Thoracic aorta endothelial cell (primary cell): ENCODE results near the gene IFI6. TPM values are rescaled to one million over a fixed set of nuclear protein-coding genes. Genes with fewer than 3 reads are reported as not detected.

Experiments
- small RNA-seq: library from RNA; depleted of rRNA; stranded (forward); fragments of <200 nt; gene quantifications from one replicate; pipeline ENCODE3, GENCODE V24; 2012
- total RNA-seq: library from RNA; depleted of rRNA; stranded (reverse); fragments of >200 nt; gene quantifications from 2 replicates; pipeline ENCODE4 v1.2.3, GENCODE V29; 2012

Gene IFI6
- 17.6 and 21.8 TPM in 2 replicates for total RNA-seq

DNA sequence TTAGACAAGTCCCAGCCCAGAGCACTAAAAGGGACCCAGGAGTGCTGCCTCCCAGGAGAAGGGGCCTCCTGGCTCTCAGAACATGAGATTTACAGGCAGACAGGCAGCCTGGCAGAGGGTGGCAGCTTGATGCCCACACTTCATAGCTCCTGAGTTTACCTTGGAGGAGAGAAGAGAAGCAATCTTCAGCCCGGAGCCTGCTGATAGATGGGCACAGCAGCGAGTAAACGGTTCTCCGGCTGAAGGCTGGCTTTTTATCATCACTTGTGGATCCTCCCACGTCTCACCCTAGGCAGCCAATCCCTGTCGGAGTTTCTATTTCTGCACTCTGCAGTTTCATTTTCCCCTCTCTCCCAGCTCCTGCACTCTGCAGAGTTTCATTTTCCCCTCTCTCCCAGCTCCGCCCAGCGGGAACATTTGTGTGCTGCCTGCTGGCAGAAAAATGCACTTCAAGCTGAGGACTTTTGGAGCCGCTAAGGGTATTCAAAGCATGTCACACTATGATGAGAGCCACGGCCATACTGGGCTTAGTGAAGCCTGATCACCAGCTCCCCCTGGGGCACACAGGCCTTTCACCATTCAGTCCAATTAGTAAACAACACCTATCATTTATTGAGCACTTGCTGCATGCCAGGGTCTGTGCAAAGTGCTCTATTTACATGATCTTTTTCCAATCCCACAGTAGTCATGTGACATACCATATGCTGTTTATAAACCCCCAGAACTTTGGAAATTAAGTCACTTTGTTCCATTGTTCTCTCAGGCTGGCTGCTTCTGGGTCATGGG is at the start of gene IFI6:
Gene IFI6 (minus strand): TSS at position 229 of the 786 bp plus-strand sequence. CDS start 2,878 bp downstream, outside the sequence.

DNA sequence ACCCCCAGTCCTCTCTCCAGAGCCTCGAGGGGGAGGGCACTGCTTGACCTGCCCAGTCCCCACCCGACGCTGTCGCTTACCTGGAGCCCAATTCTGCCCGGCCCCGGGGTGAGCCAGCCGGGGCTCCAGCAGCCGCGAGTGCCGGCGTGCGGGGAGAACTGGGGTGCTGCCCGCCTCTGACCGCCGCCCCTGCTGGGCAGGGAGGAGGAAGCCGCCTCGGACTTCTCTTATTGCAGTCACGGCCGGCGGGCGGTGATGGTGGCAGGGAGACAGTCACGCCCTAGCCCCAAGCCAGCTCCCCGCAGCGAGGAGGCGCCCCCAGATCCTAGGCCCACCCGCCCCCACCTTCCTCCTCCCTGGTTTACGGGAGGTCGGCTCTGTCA is 37.0 kb downstream of the IFI6 start, which contains the start of gene FGR:
Gene FGR (minus strand): TSS at position 201 of the 383 bp plus-strand sequence. CDS start 11,269 bp downstream, outside the sequence.

Small RNA genes within 50 kb of the gene (small RNA-seq; reads per million reads assigned to genes)
- 0.70 reads per million, percentile 4 among the genes with 10 or more reads in this experiment for gene AL031729.1
- gene RNU6-424P, result not detected
- not detected for gene RNU6-949P

Other genes starting within 250 kb of the IFI6 start
- gene WASF2, start 182.0 kb downstream of the IFI6 start, total RNA-seq, result 56.1 and 59.5 TPM in 2 replicates
- 8.9 and 12.2 TPM in 2 replicates for gene AHDC1, start 68.0 kb downstream of the IFI6 start, total RNA-seq
- gene FGR, start 37.0 kb downstream of the IFI6 start, total RNA-seq, result 0.07 TPM in 1 of 2 replicates, not detected in the other
- gene FAM76A, start 53.8 kb upstream of the IFI6 start, total RNA-seq, result 8.0 and 9.6 TPM in 2 replicates
- 138 and 152 TPM in 2 replicates for gene STX12, start 101.0 kb upstream of the IFI6 start, total RNA-seq
- gene PPP1R8, start 158.6 kb upstream of the IFI6 start, total RNA-seq, result 44.4 and 51.3 TPM in 2 replicates
- gene THEMIS2, start 200.4 kb upstream of the IFI6 start, total RNA-seq, result 2.7 and 5.3 TPM in 2 replicates
- 35.8 and 36.8 TPM in 2 replicates for gene RPA2, start 242.4 kb upstream of the IFI6 start, total RNA-seq